GM19328 (cell line): Measurements from ENCODE around the gene KDM5A.

ENCODE experiments used
- ATAC-seq: cut with Tn5 transposase; IDR thresholded peaks from one replicate; pipeline ENCODE4 v1.9.1; 2021; ENCODE audit warnings: mild to moderate bottlenecking, moderate library complexity; ENCODE audit not compliant: unreplicated experiment

KDM5A gene

GRCh38 chr12:275812-276211 lies 113.3 kb downstream of the KDM5A start:
- ATAC-seq, result no peak

GRCh38 chr12:273382-273781 lies 115.7 kb downstream of the KDM5A start:
- ATAC-seq, result no peak

- ATAC-seq, result no peak
These were observed 116.2 kb downstream of the KDM5A start for GRCh38 chr12:272942-273341.

- no peak for ATAC-seq
These were observed 118.0 kb downstream of the KDM5A start for GRCh38 chr12:271161-271560.

- ATAC-seq, result no peak
These were observed 119.9 kb downstream of the KDM5A start for GRCh38 chr12:269191-269590.

- no peak for ATAC-seq
These were observed 120.7 kb downstream of the KDM5A start for GRCh38 chr12:268483-268840.

- no peak for ATAC-seq
These were observed 121.3 kb downstream of the KDM5A start for GRCh38 chr12:267581-268482.

GRCh38 chr12:265096-265495 lies 124.0 kb downstream of the KDM5A start:
- no peak for ATAC-seq

GRCh38 chr12:264269-264668 lies 124.9 kb downstream of the KDM5A start:
- ATAC-seq, result no peak

GRCh38 chr12:263574-263973 lies 125.5 kb downstream of the KDM5A start:
- no peak for ATAC-seq

- ATAC-seq, result no peak
These were observed 126.3 kb downstream of the KDM5A start, which contains the start of gene SLC6A13 for GRCh38 chr12:262817-263216. Gene SLC6A13 (minus strand): TSS chr12:262836. CDS start chr12:260052, 2,784 bp downstream.

- ATAC-seq, result no peak
These were observed 127.0 kb downstream of the KDM5A start for GRCh38 chr12:262113-262512.

- no peak for ATAC-seq
These were observed 131.4 kb downstream of the KDM5A start for GRCh38 chr12:257521-258321.

GRCh38 chr12:256958-257357 lies 132.2 kb downstream of the KDM5A start:
- ATAC-seq, result no peak

GRCh38 chr12:256225-256624 lies 132.9 kb downstream of the KDM5A start:
- no peak for ATAC-seq

GRCh38 chr12:254912-255311 lies 134.2 kb downstream of the KDM5A start:
- ATAC-seq, result no peak

GRCh38 chr12:254039-254438 lies 135.1 kb downstream of the KDM5A start:
- ATAC-seq, result no peak

- ATAC-seq, result no peak
These were observed 135.8 kb downstream of the KDM5A start for GRCh38 chr12:253116-253831.

GRCh38 chr12:252636-253035 lies 136.5 kb downstream of the KDM5A start:
- no peak for ATAC-seq

GRCh38 chr12:247271-247670 lies 141.8 kb downstream of the KDM5A start:
- ATAC-seq, result no peak

GRCh38 chr12:243381-243780 lies 145.7 kb downstream of the KDM5A start:
- ATAC-seq, result no peak
